ENCODE data around the gene DIPK2A.

DNA sequence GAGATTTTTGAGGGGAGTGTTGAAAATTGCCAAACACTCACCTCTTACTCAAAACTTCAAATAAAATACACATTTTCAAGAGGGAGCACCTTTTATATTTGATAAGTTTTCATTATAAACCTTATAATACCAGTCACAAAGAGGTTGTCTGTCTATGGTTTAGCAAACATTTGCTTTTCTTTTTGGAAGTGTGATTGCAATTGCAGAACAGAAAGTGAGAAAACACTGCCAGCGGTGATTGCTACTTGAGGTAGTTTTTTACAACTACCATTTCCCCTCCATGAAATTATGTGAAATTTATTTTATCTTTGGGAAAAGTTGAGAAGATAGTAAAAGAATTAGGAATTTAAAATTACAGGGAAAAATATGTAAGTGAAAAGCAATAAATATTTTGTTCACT is 20.1 kb downstream of the DIPK2A start:
- TF ChIP-seq CREB1 (IDR thresholded peaks at IDR 0.05; ENCODE audit: low read depth): no peak
- no peak for TF ChIP-seq RAD21 (IDR thresholded peaks at IDR 0.05; ENCODE audit: low read depth)
- TF ChIP-seq, protein P1, sequence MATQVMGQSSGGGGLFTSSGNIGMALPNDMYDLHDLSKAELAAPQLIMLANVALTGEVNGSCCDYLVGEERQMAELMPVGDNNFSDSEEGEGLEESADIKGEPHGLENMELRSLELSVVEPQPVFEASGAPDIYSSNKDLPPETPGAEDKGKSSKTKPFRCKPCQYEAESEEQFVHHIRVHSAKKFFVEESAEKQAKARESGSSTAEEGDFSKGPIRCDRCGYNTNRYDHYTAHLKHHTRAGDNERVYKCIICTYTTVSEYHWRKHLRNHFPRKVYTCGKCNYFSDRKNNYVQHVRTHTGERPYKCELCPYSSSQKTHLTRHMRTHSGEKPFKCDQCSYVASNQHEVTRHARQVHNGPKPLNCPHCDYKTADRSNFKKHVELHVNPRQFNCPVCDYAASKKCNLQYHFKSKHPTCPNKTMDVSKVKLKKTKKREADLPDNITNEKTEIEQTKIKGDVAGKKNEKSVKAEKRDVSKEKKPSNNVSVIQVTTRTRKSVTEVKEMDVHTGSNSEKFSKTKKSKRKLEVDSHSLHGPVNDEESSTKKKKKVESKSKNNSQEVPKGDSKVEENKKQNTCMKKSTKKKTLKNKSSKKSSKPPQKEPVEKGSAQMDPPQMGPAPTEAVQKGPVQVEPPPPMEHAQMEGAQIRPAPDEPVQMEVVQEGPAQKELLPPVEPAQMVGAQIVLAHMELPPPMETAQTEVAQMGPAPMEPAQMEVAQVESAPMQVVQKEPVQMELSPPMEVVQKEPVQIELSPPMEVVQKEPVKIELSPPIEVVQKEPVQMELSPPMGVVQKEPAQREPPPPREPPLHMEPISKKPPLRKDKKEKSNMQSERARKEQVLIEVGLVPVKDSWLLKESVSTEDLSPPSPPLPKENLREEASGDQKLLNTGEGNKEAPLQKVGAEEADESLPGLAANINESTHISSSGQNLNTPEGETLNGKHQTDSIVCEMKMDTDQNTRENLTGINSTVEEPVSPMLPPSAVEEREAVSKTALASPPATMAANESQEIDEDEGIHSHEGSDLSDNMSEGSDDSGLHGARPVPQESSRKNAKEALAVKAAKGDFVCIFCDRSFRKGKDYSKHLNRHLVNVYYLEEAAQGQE (IDR thresholded peaks at IDR 0.05; ENCODE audit: low read depth): no peak
- TF ChIP-seq NFIC (IDR thresholded peaks at IDR 0.05): no peak
- TF ChIP-seq ZBTB7A (IDR thresholded peaks at IDR 0.05; ENCODE audit: low read depth): no peak
- TF ChIP-seq EP300 (IDR thresholded peaks at IDR 0.05; ENCODE audit: borderline replicate concordance): no peak
- no peak for TF ChIP-seq YY1 (IDR thresholded peaks at IDR 0.05; ENCODE audit: low read depth)

All from Ishikawa (cell line).